ENCODE results near the gene DPY19L3.

The DPY19L3 gene

DNA sequence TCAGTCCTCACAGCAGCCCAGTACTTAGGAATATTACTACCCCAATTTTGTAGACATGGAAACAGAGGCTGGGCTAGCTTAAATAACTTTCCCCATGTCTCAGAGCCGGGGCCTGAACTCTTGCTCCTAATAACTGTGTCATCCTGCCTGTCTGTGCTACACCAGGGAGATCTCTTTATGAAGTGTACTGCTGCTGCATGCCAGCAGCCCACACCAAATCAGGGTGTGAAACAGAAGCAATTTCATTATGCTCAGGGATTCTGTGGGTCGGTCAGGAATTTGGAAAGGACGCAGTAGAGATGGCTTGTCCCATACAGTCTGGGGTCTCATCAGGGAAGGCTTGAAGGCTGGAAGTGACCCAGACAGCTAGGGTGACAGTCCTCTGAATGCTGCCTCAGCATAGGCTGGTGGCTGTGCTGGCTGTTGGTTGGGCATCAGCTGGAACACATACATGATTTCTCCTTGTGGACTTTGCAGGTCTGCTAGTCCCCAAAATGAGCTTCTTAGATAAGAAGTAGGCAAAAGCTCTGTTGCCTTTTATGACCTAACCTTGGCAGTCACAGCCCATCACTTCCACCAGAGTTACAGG lies 37.5 kb upstream of the DPY19L3 start:
- Histone ChIP-seq H3K36me3 (ENCODE audit: insufficient read depth, low read length) (peaks cover 76% of the 10 kb centered on the region), H4K20me1 (ENCODE audit: insufficient read depth, low read length) (peaks cover 53% of the 10 kb centered on the region), H3K27ac (ENCODE audit: low read length) (no peak overlapping the region), H3K9ac (ENCODE audit: low read depth, low read length) (no peak overlapping the region), H2AFZ (ENCODE audit: low read depth, low read length) (no peak overlapping the region), H3K79me2 (ENCODE audit: insufficient read depth, low read length) (peaks cover 87% of the 10 kb centered on the region), H3K4me1 (ENCODE audit: insufficient read depth, low read length) (no peaks in the 10 kb centered on the region), H3K4me3 (ENCODE audit: low read depth in 1 of 2, low read length in 2 of 2) (no peak overlapping the region), H3K27me3 (ENCODE audit: insufficient read depth, low read length, poor library complexity) (no peaks in the 10 kb centered on the region), H3K9me3 (ENCODE audit: insufficient read depth, low read length, severe bottlenecking) (no peaks in the 10 kb centered on the region), H3K4me2 (ENCODE audit: insufficient read depth, low read length) (no peak overlapping the region)
- no peak for ATAC-seq (ENCODE audit: insufficient read depth, low read depth)
- TF ChIP-seq, protein P1, sequence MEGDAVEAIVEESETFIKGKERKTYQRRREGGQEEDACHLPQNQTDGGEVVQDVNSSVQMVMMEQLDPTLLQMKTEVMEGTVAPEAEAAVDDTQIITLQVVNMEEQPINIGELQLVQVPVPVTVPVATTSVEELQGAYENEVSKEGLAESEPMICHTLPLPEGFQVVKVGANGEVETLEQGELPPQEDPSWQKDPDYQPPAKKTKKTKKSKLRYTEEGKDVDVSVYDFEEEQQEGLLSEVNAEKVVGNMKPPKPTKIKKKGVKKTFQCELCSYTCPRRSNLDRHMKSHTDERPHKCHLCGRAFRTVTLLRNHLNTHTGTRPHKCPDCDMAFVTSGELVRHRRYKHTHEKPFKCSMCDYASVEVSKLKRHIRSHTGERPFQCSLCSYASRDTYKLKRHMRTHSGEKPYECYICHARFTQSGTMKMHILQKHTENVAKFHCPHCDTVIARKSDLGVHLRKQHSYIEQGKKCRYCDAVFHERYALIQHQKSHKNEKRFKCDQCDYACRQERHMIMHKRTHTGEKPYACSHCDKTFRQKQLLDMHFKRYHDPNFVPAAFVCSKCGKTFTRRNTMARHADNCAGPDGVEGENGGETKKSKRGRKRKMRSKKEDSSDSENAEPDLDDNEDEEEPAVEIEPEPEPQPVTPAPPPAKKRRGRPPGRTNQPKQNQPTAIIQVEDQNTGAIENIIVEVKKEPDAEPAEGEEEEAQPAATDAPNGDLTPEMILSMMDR (IDR thresholded peaks at IDR 0.05; ENCODE audit: borderline replicate concordance, extremely low read depth, low read length, poor library complexity, severe bottlenecking), result no peak
- no peak for TF ChIP-seq EZH2 (IDR thresholded peaks at IDR 0.05; ENCODE audit: borderline replicate concordance, low read depth, low read length, severe bottlenecking)
- no peak for DNase-seq

DNA sequence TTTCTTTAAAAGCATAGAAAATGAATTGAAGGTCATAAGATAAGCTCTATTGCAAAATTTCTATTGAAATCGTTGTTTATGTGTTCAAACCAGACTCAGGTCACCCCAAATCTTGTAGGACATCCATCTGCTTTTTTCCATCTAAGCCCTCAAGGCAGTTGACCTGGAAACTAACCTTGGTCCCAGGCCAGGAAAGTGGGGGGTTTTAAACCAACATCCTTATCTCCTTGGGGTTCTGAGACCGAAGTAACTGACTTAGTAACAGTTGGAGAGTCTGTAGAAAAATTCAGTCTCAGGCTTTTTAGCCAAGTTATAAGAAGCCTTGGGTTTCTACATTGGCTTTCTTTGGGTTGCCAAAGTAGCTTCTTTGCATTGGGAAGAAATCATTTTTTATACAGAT lies 36.8 kb upstream of the DPY19L3 start:
- no peaks in the 10 kb centered on the region for H3K9me3 ChIP-seq (ENCODE audit: insufficient read depth, low read length, severe bottlenecking)
- no peak overlapping the region for H2AFZ ChIP-seq (ENCODE audit: low read depth, low read length)
- TF ChIP-seq, protein P1 (IDR thresholded peaks at IDR 0.05; ENCODE audit: borderline replicate concordance, extremely low read depth, low read length, poor library complexity, severe bottlenecking), result no peak
- no peak for TF ChIP-seq EZH2 (IDR thresholded peaks at IDR 0.05; ENCODE audit: borderline replicate concordance, low read depth, low read length, severe bottlenecking)
- peaks cover 76% of the 10 kb centered on the region for H3K36me3 ChIP-seq (ENCODE audit: insufficient read depth, low read length)
- no peak overlapping the region for H3K27ac ChIP-seq (ENCODE audit: low read length)
- H3K9ac ChIP-seq (ENCODE audit: low read depth, low read length), result no peak overlapping the region
- peaks cover 83% of the 10 kb centered on the region for H3K79me2 ChIP-seq (ENCODE audit: insufficient read depth, low read length)
- ATAC-seq (ENCODE audit: insufficient read depth, low read depth) (no peak), DNase-seq (no peak)
- H3K27me3 ChIP-seq (ENCODE audit: insufficient read depth, low read length, poor library complexity), result no peaks in the 10 kb centered on the region
- no peaks in the 10 kb centered on the region for H3K4me1 ChIP-seq (ENCODE audit: insufficient read depth, low read length)
- H3K4me2 ChIP-seq (ENCODE audit: insufficient read depth, low read length), result no peak overlapping the region
- no peak overlapping the region for H3K4me3 ChIP-seq (ENCODE audit: low read depth in 1 of 2, low read length in 2 of 2)
- peaks cover 52% of the 10 kb centered on the region for H4K20me1 ChIP-seq (ENCODE audit: insufficient read depth, low read length)

DNA sequence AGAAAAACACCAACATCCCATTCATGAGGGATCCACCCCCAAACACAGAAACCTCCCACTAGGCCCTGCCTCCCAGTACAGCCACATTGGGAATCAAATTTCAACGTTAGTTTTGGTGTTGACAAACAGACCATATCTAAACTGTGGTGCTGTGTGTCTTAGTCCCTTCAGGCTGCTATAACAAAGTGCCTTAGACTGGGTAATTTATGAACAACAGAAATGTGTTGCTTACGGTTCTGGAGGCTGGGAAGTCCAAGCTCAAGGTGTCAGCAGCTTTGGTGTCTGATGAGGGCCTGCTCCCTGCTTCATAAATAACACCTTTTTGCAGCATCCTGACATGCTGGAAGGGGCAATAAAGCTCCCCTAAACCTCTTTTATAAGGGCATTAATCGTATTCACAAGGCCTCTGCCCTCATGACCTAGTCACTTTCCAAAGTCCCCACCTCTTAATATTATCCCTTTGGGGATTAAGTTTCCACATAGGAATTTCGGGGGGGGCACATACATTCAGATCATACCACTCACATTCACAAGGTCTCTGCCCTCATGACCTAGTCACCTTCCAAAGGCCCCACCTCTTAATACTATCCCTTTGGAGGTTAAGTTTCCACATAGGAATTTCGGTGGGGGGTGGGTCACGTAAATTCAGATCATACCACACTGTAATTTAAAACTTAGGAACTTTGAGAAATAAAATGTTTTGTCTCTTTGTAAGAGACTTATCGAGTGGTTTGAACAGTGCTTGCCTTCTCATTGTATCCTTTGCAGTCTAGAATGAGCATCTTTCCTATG lies 32.6 kb upstream of the DPY19L3 start:
- Histone ChIP-seq H4K20me1 (ENCODE audit: insufficient read depth, low read length) (peaks cover 36% of the 10 kb centered on the region), H3K27ac (ENCODE audit: low read length) (no peak overlapping the region), H3K4me1 (ENCODE audit: insufficient read depth, low read length) (no peaks in the 10 kb centered on the region), H3K9me3 (ENCODE audit: insufficient read depth, low read length, severe bottlenecking) (no peaks in the 10 kb centered on the region), H3K9ac (ENCODE audit: low read depth, low read length) (no peak overlapping the region), H3K36me3 (ENCODE audit: insufficient read depth, low read length) (peaks cover 79% of the 10 kb centered on the region), H3K4me3 (ENCODE audit: low read depth in 1 of 2, low read length in 2 of 2) (no peak overlapping the region), H3K79me2 (ENCODE audit: insufficient read depth, low read length) (peaks cover 58% of the 10 kb centered on the region), H2AFZ (ENCODE audit: low read depth, low read length) (no peak overlapping the region), H3K27me3 (ENCODE audit: insufficient read depth, low read length, poor library complexity) (no peaks in the 10 kb centered on the region), H3K4me2 (ENCODE audit: insufficient read depth, low read length) (no peak overlapping the region)
- DNase-seq (no peak), ATAC-seq (ENCODE audit: insufficient read depth, low read depth) (no peak)
- TF ChIP-seq, protein P1 (IDR thresholded peaks at IDR 0.05; ENCODE audit: borderline replicate concordance, extremely low read depth, low read length, poor library complexity, severe bottlenecking), result no peak
- no peak for TF ChIP-seq EZH2 (IDR thresholded peaks at IDR 0.05; ENCODE audit: borderline replicate concordance, low read depth, low read length, severe bottlenecking)
